GM18517 (cell line): ENCODE measurements around the gene SLC27A6.
"Not testable (repeated sequence)": the region's sequence is repeated elsewhere in the genome, so short reads cannot be mapped to it uniquely, and the experiment has no call there.

Experiments used
- ATAC-seq: cut with Tn5 transposase; IDR thresholded peaks from one replicate; pipeline ENCODE4 v1.9.1; 2021; ENCODE audit warnings: mild to moderate bottlenecking, moderate library complexity; ENCODE audit not compliant: unreplicated experiment

The SLC27A6 gene, protein sequence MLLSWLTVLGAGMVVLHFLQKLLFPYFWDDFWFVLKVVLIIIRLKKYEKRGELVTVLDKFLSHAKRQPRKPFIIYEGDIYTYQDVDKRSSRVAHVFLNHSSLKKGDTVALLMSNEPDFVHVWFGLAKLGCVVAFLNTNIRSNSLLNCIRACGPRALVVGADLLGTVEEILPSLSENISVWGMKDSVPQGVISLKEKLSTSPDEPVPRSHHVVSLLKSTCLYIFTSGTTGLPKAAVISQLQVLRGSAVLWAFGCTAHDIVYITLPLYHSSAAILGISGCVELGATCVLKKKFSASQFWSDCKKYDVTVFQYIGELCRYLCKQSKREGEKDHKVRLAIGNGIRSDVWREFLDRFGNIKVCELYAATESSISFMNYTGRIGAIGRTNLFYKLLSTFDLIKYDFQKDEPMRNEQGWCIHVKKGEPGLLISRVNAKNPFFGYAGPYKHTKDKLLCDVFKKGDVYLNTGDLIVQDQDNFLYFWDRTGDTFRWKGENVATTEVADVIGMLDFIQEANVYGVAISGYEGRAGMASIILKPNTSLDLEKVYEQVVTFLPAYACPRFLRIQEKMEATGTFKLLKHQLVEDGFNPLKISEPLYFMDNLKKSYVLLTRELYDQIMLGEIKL

GRCh38 chr5:128965011-128965637 is at the start of gene SLC27A6:
TSS of gene SLC27A6 (plus strand) at chr5:128965488. CDS start at chr5:128966138, 650 bp downstream.
- peak; percentile 52 for ATAC-seq

GRCh38 chr5:128919542-128919941 is 45.7 kb upstream of the SLC27A6 start:
- ATAC-seq, result no peak

GRCh38 chr5:128920345-128921215 is 44.7 kb upstream of the SLC27A6 start:
- no peak for ATAC-seq

DNA sequence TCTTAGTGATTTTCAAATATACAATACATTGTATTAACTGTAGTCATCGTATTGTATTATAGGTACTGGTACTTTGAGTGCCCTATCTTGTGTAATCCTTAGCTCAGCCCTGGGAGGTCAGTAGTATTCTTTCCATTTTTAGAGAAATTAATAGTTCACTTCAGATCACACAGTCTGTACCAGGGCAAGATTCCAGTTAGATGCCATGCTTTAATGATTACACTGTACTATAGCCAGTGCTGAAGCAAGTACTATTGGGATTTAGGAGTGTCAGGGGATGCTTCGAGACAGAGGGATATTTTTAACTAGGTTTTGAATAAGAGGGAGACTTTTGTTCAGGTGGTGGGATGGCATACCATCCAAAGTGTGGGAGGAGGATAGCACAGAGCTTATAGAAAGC is 41.0 kb upstream of the SLC27A6 start:
- no peak for ATAC-seq

GRCh38 chr5:128925973-128926372 is 39.3 kb upstream of the SLC27A6 start:
- ATAC-seq, result no peak

DNA sequence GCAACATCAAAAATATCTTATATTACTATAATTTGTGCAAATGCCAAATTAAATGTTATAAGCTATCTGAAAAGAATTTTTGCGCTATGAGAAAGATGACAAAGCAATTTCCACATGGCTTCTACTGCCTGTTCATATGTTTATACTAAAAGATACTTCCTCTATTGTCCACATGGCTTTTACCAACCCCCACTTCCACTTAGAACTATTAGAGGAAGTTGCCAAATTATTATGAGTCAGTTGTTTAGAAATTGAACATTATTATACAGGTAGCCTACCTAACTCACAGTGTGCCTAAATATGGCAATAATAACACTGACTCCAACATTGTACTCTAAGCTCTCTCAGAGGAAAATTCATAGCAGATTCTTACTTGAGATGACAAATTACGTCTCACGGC is 37.6 kb upstream of the SLC27A6 start:
- no peak for ATAC-seq

DNA sequence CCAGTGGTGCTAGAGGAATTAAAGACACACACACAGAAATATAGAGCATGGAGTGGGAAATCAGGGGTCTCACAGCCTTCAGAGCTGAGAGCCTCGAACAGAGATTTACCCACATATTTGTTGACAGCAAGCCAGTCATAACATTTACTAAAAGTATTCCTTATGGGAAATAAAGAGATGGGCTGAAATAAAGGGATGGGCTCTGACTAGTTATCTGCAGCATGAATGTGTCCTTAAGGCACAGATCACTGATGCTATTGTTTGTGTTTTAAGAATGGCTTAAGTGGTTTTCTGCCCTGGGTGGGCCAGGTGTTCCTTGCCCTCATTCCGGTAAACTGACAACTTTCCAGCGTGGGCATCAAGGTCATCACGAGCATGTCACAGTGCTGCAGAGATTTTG is 33.1 kb upstream of the SLC27A6 start:
- not testable (repeated sequence) for ATAC-seq

DNA sequence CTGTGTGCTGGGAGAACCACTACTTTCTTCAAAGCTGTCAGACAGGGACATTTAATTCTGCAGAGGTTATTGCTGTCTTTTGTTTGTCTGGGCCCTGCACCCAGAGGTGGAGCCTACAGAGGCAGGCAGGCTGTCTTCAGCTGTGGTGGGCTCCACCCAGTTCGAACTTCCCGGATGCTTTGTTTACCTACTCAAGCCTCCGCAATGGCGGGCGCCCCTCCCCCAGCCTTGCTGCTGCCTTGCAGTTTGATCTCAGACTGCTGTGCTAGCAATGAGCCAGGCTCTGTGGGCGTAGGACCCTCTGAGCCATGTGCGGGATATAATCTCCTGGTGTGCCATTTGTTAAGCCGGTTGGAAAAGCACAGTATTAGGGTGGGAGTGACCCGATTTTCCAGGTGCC is 22.2 kb upstream of the SLC27A6 start:
- ATAC-seq, result not testable (repeated sequence)

DNA sequence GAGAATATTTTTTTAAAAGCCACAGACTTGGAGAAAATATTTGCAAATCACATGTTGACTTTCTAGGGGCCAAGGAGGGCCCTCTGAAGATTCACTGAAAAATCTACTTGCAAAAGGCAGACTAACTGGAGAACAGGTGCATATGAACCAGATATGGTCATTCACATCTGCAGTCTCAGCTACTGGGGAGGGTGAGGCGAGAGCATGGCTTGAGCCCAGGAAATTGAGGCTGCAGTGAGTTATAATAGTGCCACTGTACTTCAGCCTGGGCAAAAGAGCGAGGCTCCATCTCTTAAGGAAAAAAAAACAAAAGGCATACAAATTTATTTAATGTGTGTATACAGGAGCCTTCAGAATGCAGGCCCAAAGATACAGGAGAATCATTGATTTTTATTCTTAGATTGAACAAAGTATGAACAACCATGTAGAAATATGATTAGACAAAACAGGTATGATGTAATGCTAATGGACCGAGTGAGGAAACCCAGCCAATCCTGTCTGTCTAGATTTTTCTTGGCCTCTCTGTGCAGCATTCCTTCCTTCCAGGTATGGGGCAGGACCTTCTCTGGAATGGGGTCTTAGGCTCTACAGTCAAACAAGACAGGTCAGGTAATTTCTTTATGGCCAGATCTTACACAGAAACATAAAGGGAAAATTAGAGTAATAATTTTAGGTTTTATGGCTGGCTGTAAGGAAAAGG is 15.3 kb upstream of the SLC27A6 start:
- no peak for ATAC-seq

DNA sequence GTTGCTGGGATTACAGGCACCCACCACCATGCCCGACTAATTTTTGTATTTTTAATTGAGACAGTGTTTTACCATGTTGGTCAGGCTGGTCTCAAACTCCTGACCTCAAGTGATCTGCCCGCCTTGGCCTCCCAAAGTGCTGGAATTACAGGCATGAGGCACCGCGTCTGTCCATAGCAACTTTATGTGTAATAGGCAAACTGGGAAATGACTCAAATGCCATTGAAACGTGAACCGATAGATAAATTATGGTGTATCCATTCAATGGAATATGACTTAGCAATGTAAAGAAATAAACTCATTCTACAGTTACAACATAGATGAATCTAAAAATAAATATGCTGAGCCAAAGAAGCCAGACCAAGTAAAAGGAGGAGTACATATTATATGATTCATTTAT is 14.0 kb upstream of the SLC27A6 start:
- ATAC-seq, result not testable (repeated sequence)

DNA sequence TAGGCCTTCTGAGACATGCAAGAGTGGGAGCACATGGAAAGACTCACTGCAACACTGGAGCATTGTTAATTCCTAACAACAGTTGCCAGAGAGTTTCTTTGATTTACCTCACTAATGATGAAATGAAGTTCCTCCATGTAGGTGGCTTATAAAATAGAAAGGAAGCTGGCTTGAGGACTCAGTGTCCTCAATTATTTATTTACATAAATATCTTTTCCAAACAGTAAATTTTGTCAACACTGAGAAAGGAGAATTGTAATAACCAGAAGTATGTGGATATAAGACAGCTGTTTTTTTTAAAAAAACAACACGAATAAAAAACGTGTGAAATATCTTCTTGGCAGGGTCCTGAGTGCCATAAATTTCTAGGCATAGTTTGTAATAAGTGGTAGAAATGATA is 9.1 kb upstream of the SLC27A6 start:
- ATAC-seq, result no peak

DNA sequence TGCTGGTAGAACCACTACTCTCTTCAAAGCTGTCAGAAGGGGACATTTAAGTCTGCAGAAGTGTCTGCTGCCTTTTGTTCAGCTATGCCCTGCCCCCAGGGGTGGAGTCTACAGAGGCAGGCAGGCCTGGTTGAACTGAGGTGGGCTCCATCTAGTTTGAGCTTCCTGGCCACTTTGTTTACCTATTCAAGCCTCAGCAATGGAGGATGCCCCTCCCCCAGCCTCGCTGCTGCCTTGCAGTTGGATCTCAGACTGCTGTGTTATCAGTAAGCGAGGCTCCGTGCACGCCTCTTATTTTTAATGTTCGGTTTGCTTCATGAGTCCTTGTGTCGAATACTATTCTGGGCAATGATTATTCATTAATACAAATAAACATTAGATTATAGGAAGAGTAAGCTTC is 3.1 kb upstream of the SLC27A6 start:
- no peak for ATAC-seq

DNA sequence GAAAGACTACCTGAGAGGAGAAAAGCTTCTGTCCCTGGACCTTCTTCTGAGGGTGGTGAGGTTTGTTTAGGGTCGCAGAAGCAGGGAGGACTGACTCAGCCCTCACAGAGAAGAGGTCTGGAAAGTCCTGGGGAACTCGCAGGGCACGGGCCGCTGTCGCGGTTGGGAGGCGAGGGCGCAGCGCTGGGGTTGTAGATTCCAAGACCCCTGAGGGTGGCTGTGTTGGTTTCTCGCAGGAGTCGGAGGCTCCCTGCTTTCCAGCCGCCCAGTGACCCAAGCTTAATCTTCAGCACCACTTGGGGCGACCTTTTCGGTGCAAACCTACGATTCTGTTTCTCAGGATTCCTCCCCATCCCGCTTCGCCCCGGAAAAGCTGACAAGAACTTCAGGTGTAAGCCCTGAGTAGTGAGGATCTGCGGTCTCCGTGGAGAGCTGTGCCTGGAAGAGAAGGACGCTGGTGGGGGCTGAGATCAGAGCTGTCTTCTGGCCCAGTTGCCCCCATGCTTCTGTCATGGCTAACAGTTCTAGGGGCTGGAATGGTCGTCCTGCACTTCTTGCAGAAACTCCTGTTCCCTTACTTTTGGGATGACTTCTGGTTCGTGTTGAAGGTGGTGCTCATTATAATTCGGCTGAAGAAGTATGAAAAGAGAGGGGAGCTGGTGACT is 482 bp downstream of the SLC27A6 start:
- ATAC-seq, result peak; percentile 7

- ATAC-seq, result no peak
Measured at GRCh38 chr5:128966375-128966774, 1.1 kb downstream of the SLC27A6 start.

GRCh38 chr5:128966846-128967245 is 1.6 kb downstream of the SLC27A6 start:
- no peak for ATAC-seq

- no peak for ATAC-seq
Measured at GRCh38 chr5:128973244-128973643, 8.0 kb downstream of the SLC27A6 start.

DNA sequence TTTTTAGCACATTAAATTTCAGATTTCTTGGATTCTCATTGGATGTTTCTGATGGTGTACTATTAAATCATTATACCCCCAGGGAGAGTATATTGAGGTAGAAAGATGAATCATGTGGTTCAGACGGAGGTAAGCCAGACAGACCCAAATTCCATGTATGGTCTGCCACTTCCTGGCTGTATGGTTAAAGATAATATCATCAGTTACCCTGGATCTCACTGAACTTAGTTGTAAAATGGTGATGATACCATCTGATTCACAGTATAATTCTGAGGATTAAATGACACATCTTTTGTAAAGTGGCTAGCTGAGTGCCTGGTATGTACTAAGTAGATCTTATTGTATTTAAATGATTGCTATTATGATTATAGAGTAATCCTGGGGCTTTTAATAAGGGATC is 9.3 kb downstream of the SLC27A6 start:
- no peak for ATAC-seq

DNA sequence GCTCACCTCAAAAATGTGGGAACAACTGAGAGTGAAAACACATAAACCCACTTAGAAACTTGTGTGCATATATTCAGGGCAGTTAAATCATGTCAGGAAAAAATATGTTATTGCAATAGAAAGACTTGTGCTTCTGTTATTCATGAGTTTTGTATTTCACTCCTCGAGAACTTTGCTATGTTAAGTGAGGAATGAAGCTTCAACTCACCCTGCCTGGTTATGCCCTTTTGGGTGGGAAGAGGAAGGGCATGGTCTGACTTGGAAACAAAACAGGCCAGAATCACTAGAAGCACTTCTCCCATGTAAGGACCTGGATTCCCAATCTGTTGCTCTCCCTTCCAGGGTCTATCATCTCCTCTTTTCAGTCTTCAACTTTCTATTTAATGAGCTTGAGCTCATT is 14.5 kb downstream of the SLC27A6 start:
- no peak for ATAC-seq

GRCh38 chr5:128980917-128981316 is 15.6 kb downstream of the SLC27A6 start:
- no peak for ATAC-seq

- ATAC-seq, result no peak
Measured at GRCh38 chr5:128984480-128984879, 19.2 kb downstream of the SLC27A6 start.
